ENCODE results near the gene PBX1.
"Not testable (repeated sequence)": the region's sequence is repeated elsewhere in the genome, so short reads cannot be mapped to it uniquely, and the experiment has no call there.

The PBX1 gene

DNA sequence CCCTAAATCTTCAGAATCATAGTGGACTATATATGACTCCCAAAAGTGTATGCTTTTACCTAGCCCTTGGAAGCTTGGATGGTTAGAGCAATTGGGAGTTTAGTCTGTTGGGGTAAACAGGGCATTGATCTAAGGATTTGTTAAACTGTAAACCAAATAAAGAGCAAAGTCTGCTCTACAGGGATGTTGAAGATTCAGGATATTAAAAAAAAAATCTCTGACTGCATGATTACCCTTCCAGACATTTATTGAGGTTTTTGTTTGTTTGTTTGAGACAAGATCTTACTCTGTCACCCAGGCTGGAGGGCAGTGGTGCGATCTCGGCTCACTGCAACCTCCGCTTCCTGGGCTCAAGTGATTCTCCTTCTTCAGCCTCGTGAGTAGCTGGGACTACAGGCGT, 31.6 kb downstream of the PBX1 start:
- no peak for DNase-seq (ENCODE audit: low spot score)

DNA sequence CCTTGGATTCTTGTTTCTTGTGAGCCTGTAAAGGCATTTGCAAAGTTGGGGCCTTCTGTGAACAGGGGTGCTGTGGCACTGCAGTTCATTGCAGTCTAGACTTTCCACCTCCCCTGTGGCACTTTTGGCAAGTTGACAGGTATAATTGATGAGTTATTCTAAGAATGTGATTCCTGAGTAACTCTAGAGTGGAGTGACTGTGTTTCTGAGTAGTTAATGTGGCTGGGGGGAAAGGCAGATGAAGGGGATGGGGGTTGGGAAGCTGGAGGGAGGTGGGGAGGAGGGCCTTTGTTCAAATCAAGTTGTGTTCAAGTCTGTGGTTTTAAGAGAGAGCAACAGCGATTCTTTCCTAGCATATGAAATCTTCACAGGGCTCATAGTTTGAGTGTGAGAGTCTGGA, 32.9 kb downstream of the PBX1 start:
- no peak for DNase-seq (ENCODE audit: low spot score)

DNA sequence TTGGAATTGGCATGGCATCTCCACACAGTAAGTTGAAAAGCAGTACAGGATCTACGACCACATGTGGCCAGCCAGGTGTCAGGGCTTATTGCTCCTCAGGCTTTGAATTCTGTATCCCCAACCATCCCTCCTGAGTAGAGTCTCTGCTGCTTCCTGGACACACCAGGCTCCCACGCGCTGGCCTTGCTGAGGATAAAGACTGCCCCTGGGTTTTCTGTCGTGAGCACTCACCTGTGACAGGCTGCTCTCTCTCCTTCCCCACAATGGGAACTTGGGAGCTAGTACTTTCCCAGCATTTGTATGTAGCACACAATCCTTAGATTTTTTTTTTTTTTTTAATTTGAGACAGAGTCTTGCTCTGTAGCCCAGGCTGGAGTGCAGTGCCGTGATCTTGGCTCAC, 33.6 kb downstream of the PBX1 start:
- DNase-seq (ENCODE audit: low spot score) = no peak

DNA sequence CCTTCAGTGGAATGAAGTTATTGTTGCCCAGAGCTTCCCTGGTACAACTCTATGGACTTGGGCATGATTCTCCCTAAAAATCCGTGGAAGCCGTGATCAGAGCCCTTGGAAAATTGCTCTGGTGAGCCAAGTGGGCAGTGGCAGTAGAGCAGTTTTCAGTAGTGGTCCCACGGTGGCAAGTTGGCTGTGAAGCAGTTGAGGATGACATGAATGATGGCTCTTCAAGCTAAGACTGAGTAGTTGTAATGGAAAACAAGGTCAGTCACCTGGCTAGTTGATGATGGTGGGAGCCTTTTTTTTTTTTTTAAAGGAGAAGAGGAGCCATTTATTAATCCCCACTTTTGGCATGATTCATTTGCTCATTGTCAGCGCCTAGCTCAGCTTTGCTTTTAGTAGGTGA, 36.2 kb downstream of the PBX1 start:
- no peak for DNase-seq (ENCODE audit: low spot score)

DNA sequence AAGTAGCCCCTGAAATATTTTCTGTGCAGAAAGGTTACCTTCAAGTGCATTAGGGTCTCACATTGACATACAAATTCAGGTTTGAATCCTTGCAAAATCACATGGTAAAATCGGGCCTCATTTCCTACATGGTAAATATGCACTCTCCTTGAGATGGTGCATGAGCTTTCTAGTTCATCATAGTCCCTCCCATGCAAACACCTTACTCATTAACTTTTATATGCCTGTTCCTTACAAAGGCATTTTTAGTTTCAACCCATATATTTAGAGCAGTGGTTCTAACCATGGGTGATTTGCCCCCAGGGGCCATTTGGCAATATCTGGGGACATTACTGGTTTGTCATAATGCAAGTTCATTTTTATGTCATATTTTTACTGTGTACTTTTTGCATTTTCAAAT, 37.2 kb downstream of the PBX1 start:
- no peak for DNase-seq (ENCODE audit: low spot score)

DNA sequence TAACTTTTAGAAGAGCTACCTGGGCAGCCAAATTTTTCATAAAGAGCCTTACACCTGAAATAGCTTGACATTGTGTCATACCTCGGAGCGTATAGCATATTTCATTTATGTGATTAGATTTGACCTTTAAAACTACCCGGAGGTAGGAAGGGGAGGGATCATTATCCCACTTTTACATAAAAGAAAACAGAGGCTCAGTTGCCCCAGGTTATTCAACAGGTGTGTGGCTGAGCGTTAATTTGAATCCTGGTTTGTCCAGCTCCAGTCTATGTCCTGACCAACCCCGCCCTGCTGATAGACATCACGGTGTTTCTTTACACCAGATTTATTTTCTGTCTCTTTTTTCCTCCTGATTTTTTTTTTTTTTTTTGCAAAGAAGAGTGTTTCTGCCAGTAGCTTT, 39.7 kb downstream of the PBX1 start:
- no peak for DNase-seq (ENCODE audit: low spot score)

DNA sequence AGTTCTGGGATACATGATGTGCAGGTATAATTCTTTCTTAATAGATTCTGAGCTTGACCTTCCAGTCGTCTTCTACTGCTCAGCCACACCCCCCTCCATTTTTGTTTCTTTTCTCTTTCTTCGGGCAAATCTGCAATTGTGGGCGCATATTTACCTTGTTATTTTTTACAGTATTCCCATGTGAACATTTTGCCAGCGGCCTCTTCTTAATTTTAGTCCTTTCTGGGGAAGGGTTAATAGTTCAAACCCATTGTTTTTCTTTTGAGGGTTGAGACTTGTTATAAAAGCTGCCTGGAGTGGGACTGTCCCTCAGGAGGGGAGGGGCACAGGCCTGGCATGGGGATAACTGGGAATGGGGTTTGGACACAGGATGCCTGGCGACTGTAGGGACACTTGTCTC, 40.3 kb downstream of the PBX1 start:
- DNase-seq (ENCODE audit: low spot score) = no peak

DNA sequence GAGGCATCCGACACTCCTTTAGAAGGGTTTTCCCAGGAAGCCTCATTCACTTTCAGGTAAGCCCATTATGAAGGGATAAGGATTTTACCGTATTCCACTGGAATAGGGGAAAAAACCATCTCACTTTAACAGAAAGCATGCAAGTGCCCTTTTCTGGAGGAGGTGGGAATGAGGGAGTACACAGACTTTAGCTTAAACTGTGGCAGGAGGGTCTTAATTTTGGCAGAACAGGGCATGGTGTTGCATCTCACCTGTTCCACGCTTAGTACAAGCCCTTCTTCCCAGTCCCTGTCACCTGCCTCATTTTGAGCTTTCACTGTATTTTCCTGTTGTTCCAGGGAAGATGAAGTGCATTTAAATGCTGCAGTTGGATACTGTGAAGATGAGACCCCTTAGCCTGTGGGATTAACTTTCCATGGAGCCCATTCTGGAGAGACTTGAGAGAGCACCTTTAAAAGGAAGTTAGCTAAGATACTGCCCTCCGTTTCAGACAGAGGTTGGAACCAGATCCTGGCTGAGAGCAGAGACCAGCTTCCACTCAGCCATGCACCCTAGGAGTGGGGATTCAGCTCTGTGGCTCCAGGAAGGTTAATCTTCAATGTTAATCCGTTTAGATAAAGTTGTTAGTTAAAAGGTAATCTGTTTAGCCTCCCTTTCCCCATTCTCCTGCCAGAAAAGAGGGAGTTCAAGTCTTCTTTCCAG, 42.6 kb downstream of the PBX1 start:
- DNase-seq (ENCODE audit: low spot score) = no peak

DNA sequence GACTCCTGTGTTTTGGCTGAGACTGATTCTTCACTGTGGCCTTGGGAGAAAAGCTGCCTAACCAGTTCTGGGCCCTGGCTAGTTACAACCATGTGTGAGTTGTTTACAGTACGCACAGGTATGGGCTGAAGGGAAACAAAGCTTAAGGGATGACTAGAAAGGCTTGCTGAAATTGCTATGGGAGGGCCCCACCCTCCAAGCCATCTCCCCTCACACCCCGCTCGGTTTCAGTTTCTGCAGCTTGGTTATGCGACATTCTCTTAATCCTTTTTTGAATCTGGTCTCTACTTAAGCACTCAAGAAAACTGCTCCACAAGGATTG, 43.1 kb downstream of the PBX1 start:
- no peak for DNase-seq (ENCODE audit: low spot score)

DNA sequence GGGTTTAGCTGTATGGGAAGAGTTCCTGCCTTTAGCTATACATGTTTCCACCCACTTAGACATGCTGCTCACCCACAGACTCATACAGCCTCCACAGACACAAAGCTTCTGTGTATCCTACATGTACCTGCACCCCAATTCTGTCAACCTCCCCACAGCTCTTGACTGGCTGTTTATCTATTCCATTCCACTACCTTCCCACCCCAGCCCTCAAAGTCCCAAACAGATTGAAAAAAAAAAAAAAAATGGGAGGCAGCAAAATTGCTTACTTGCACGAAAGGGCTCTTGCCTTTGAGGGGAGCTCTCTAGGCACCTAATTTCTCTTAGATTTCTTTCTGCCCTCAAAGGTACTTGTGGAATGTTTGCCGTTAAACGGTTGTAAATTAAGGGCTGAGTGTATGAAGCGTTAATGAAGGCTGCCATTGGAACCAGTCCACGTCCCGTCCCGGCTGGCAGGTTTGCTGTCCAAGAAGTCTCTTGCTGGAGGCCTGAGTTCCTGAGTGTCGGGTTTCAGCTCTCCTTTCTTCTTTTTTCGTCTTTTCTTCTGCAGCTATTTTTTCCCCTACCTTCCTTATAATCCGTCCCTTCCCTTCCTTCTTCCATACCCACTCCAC, 43.6 kb downstream of the PBX1 start:
- no peak for DNase-seq (ENCODE audit: low spot score)

DNA sequence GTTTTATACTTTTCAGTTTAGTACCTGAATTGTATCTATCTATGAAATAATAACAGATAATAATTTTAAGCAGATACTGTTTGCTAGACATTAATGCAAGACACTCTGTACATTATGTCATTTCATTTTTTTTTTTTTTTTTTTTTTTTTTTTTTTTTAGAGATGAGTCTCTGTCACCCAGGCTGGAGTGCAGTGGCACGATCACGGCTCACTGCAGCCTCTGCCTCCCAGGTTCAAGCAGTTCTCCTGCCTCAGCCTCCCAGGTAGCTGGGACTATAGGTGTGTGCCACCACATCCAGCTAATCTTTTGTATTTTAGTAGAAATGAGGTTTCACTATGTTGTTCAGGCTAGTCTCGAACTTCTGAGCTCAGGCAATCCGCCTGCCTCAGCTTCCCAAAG, 44.8 kb downstream of the PBX1 start:
- not testable (repeated sequence) for DNase-seq (ENCODE audit: low spot score)

DNA sequence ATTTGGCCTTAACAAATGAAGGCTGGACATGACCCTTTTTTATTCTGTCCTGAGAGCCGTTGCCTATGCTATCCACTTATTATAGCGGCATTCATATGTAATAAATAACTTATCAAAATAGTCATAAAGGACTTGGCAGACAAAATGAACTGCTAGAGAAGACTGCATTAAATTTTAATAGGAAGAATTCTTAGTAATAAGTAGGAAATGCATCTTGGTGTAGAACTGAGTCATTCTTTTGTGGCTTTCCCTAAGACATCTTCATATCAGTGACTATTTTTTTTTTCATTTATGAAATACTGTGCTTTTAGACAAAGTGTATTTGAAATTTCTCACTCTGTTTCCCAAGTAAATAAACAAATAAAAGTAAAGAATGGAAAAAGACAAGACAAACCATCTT, 45.6 kb downstream of the PBX1 start:
- no peak for DNase-seq (ENCODE audit: low spot score)

DNA sequence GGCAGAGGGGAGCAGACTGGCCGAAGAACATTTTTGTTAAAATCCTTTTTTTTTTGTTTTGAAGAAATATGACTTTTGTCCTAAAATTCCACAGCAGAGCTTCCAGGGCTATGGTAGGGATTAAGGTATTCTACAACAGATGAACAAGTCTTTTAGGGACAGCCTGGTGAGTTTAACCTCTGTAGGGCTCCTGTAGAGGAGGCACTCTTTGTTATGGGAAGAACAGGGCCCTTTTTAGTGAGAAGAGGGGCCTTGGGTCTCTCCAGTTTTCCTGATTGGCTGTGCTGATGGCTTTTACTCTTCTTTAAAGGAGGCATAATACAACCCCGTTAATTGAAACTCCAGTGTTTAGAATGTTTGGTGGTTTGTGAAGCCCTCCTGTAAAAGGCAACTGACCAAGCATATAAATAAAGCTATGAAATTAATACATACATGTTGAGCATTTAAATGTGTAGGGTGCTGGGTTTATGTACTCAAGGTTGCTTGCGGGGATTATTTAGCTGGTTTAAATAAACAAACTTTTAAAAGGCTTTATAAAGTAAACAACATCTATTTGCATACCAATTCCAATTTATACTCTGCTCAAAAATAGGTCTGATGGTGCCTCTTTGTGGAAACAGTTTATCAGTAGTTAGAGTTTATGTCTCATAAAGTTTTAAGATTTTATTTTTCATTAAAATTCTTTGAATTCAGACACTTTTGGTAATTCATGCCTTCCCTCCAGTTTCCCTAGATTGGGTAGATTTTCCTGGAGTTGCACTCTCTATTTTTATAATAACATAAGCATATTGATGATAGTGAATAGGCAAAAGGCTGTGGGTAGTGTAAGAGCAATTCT, 46.5 kb downstream of the PBX1 start:
- no peak for DNase-seq (ENCODE audit: low spot score)

DNA sequence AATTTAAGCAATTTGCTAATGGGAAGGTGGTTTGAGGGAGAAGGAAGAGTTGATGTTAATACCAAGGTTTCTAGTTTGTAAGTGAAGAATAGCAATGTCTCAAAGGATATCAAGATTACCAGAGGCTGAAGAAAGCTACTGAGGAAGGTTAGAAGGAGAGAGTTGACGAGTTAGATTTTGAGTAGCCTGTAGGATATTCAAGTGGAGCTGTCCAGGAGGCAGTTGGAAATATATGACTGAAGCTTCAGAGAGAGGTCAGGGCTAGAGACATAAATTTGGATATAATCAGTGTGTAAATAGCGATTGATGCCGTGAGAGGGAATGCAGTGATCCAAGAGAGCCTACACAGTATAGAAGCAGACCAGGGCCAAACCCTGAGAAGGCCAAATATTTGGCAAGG, 48.4 kb downstream of the PBX1 start:
- DNase-seq (ENCODE audit: low spot score) = no peak

DNA sequence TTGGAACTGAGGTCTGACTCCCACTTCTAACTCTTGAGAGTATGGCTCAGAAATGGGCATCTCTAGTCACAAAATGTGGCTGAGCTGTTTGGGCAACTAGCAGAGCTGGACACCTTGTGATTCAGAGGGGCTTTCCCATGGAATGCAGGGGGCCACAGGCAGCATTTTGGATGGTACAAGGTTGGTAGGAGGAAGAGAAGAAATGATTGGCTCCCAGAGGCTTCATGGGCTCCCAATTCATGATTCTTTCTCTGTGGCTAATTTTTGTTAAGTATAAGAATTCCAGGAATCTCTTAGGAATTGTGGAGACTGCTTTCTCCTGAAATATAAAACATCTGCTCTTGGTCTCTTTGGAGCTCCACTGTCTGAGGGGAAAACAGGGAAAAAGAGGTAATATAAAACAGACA, 49.7 kb downstream of the PBX1 start:
- DNase-seq (ENCODE audit: low spot score) = no peak

DNA sequence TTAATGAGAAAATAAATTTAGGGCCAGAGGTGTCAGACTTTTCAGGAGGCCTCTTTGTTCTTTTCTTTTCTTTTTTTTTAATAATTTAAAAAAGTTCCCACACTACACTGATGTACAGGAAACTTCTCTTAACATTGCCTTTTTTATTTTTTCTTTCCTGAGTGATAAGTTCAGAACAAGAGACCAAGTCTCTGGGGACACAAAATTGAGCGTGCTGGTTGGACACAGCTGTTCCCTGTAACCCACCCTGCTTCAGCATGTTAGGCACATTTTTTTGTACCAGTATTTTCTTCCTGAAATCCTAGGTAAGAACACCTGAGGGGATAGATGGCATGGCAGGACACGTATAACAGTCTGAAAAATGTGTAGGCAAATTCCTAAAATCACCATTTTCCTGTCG, 50.1 kb downstream of the PBX1 start:
- no peak for DNase-seq (ENCODE audit: low spot score)

DNA sequence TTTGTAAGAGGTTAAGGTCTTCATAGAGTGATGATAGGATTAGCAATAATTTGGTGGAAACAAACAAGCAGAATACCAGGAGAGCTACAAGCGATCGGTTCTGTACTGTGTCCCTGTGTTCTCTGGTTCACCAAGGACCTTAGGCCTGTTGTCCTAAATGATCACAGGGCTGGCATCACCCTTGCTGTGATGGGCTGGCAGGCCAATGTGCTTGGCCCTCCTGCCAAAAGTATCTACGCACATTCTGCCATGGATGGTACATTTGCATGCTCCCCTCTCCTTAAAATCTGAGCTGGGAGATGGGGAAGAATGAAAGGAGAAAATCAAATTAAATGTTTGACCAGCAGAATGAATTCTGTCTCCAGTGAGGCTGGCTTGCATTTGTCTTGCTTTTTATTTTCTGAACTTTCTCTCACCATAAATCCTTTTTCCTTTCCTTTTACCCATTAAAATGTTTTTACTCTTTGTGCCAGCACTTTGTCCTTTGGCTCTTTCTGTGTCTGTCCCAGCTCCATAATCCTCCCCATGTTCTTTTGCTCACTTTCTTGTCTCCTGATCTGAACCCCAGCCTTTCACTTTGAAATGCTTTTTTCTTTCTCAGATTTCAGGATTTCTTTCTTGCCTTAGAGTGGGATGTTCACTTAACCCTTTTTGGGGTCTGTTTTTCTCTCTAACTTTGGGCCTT, 51.7 kb downstream of the PBX1 start:
- no peak for DNase-seq (ENCODE audit: low spot score)

DNA sequence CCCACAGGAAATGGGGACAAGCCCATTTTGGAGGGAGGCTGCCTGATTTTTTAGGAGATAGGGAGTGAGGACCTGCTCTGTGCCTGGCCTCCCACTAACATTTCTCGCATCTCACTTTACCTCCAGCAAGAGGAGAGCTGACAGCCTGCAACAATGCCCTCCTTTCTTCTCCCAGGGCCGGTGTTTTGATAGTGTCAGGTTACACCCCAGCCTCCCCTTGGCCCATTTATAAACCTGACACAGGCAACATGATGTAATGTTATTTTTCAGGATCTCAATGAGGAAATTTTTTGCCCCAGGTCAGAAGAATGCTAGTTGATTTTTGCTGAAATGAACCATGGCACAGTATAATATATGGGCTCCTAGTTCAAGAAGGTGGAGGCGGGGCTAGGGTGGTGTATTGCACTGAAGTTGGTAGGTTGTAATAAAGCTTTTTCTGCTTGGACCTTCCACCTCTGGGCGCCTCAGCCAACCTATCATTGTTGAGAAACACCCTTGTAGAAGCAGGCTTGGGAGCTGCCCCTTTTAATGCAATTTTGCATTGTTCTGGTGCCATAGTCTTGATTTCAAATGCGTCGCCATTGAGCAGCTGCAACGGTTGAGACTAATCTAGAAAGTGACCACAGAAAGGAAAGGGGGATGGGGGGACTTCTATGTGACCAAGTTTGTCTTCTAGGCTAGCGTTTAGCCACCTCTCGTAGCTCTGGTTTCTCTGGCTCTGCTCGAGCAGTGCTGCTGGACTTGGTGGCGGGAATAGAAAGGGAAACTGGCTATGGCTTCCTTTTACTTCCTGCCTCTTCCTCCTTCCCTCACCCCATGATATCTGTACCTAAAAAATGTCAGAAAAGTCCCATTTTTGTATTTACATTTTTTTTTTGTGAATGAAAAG, 53.0 kb downstream of the PBX1 start:
- DNase-seq (ENCODE audit: low spot score) = no peak

DNA sequence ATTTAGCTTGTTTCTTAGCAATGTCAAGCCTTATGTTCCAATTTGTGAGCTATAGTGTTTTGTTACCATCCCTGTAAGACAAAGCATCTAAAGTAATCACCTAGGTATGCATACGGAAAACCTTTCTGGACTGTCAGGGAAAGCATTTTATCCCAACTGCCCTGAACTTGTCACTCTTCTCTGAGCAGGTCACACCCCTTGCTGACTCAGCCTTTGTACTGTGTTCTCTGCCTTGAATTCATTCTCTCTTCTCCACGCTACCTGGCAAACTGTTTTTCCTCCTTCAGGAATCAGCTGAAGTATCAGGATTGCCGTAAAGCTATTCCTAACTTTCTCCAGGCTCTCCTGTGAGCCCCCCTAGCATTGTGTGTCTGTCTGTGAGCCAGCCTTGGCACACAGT, 54.2 kb downstream of the PBX1 start:
- DNase-seq (ENCODE audit: low spot score) = no peak

DNA sequence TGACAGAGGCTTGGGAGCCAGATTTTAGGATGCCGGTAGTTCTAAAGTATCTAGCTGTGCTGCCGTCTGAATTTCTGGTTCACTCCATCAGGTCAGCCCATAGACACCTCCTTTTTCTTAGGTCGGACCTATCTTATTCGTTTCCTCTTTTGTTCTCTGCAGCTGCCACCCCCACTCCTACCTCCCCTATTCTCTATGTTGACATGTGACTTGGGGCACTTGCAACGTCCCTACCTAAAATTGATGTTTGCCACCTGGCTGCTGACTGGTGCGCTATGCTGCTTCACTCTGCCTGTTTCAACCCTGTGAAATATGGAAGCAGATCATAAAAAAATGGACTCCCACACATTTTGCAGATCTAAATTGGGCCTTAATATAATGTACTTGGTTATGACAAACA, 55.3 kb downstream of the PBX1 start:
- DNase-seq (ENCODE audit: low spot score) = no peak

DNA sequence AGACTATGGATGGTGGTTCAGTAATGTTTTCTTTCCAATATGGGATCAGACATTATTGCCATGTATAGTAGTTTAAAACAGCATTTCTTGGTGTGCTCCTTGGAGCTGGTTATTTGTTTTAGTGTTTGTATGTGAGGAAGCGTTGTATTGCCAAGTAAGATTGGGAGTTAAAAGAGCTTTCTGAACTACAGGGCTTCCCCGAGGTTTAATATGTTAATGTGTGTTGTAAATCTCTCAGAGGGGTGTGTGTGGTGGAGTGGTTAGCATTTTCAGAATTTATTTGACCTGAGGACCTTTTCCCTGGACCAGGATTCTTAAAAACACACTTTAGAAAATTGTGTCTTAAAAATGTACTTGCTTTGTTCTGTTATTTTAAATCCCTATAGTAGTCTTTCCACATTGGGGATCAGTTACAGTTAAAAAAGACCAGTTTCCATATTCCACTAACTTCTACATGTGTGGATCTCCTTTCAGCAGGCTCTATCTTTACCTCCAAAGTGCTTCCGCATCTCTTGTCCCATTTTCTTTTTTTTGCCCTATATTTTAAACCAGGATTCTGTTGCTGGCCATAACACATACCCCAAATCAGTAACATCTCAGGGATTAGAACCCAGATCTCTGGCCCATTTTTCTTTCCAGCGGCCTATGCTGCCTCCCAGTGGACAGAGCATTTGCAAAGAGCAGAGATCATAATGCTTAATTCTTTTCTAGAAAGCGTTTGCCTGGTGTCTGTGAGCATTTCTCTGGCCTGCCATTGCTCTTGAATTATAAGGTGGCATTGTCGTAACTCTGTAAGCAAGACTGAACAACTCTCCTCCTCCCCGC, 58.6 kb downstream of the PBX1 start:
- DNase-seq (ENCODE audit: low spot score) = no peak

All from germinal center (tissue), 1 donor.